CD14-positive monocyte (primary cell): ENCODE measurements around the gene KRT17. TPM values are rescaled to one million over a fixed set of nuclear protein-coding genes. Genes with fewer than 3 reads are reported as not detected.
"Not testable (repeated sequence)": the region's sequence is repeated elsewhere in the genome, so short reads cannot be mapped to it uniquely, and the experiment has no call there.

Source experiments
- DNase-seq, 3 donors: peaks; one replicate each; pipeline ENCODE4 v3.0.0-alpha.2; 2011 to 2022
- H2AFZ ChIP-seq: 2 replicates; pipeline ENCODE4 v1.6.0; 2012; ENCODE audit warnings: mild to moderate bottlenecking, low read depth, low read length, inconsistent platforms; ENCODE audit not compliant: insufficient read depth, poor library complexity, severe bottlenecking
- H3K27ac ChIP-seq, 2 donors: 1 replicate in 1 of 2; 2 replicates in 1 of 2; pipeline ENCODE4 v1.5.1; 2012 to 2013; ENCODE audit warnings: low read length in 2 of 2, control low read depth in 1 of 2, inconsistent platforms in 1 of 2, low read depth in 1 of 2, mild to moderate bottlenecking in 1 of 2
- H3K27me3 ChIP-seq, 2 donors: one replicate each; pipeline versions ENCODE4 v1.6.0 to v1.6.1; 2011 to 2013; ENCODE audit warnings: low read length in 2 of 2; ENCODE audit not compliant: control insufficient read depth in 2 of 2, insufficient read depth in 2 of 2
- H3K36me3 ChIP-seq, 2 donors: replicated peaks in 1 of 2; 1 replicate in 1 of 2; 2 replicates in 1 of 2; pipeline versions ENCODE4 v1.5.1 to v1.6.1; 2012 to 2013; ENCODE audit warnings: low read length in 2 of 2, control low read depth in 1 of 2, inconsistent platforms in 1 of 2, mild to moderate bottlenecking in 1 of 2; ENCODE audit not compliant: insufficient read depth in 2 of 2, control insufficient read depth in 1 of 2
- H3K4me1 ChIP-seq, 2 donors: 1 replicate in 1 of 2; 2 replicates in 1 of 2; pipeline versions ENCODE4 v1.5.1 to v1.6.1; 2012 to 2013; ENCODE audit warnings: low read length in 2 of 2, control low read depth in 1 of 2, inconsistent platforms in 1 of 2, mild to moderate bottlenecking in 1 of 2, moderate library complexity in 1 of 2; ENCODE audit not compliant: insufficient read depth in 2 of 2, control insufficient read depth in 1 of 2
- H3K4me2 ChIP-seq: replicated peaks from 2 replicates; pipeline ENCODE3; 2012; ENCODE audit warnings: low read length, moderate library complexity, mild to moderate bottlenecking; ENCODE audit not compliant: poor library complexity, severe bottlenecking; ENCODE audit errors: extremely low read depth
- H3K4me3 ChIP-seq, 3 experiments: fragments of 200-600 bp in 1 of 3; sonication (generic) in 1 of 3; replicated peaks in 1 of 3; 1 replicate in 2 of 3; 2 replicates in 1 of 3; pipeline ENCODE4 v1.5.1; 2011 to 2013; ENCODE audit warnings: low read length in 3 of 3, mild to moderate bottlenecking in 3 of 3, control low read depth in 2 of 3, low read depth in 2 of 3, inconsistent platforms in 1 of 3, moderate library complexity in 1 of 3
- H3K79me2 ChIP-seq: 2 replicates; pipeline ENCODE4 v1.6.0; 2012; ENCODE audit warnings: mild to moderate bottlenecking, control low read depth, inconsistent platforms, low read length, moderate library complexity; ENCODE audit not compliant: insufficient read depth
- H3K9ac ChIP-seq: 2 replicates; pipeline ENCODE4 v1.6.0; 2017; ENCODE audit warnings: low read length, mild to moderate bottlenecking; ENCODE audit not compliant: insufficient read depth, poor library complexity, severe bottlenecking
- H3K9me3 ChIP-seq, 2 donors: replicated peaks in 1 of 2; 1 replicate in 1 of 2; 2 replicates in 1 of 2; pipeline versions ENCODE4 v1.5.1 to v1.6.1; 2012 to 2013; ENCODE audit warnings: low read length in 2 of 2, control low read depth in 1 of 2; ENCODE audit not compliant: control insufficient read depth in 1 of 2, insufficient read depth in 1 of 2
- H4K20me1 ChIP-seq: 2 replicates; pipeline ENCODE4 v1.6.0; 2012; ENCODE audit warnings: mild to moderate bottlenecking, low read length, control low read depth, moderate library complexity; ENCODE audit not compliant: insufficient read depth
- H3K27ac Mint-ChIP-seq, 7 donors: one replicate each; pipeline ENCODE4 v1.8.0; 2020; ENCODE audit warnings: mild to moderate bottlenecking in 7 of 7, mixed read lengths in 7 of 7, moderate library complexity in 6 of 7, inconsistent platforms in 2 of 7
- H3K27me3 Mint-ChIP-seq, 3 donors: one replicate each; pipeline ENCODE4 v1.8.0; 2021 to 2022; ENCODE audit warnings: low read depth in 3 of 3, mild to moderate bottlenecking in 3 of 3, mixed read lengths in 3 of 3, moderate library complexity in 3 of 3, inconsistent platforms in 1 of 3
- H3K36me3 Mint-ChIP-seq, 2 donors: one replicate each; pipeline ENCODE4 v1.8.0; 2020; ENCODE audit warnings: mixed read lengths in 2 of 2, inconsistent platforms in 1 of 2, mild to moderate bottlenecking in 1 of 2
- H3K4me1 Mint-ChIP-seq: one replicate; pipeline ENCODE4 v1.8.0; 2020; ENCODE audit warnings: mild to moderate bottlenecking, mixed read lengths
- H3K4me3 Mint-ChIP-seq, 2 donors: one replicate each; pipeline ENCODE4 v1.8.0; 2020; ENCODE audit warnings: mild to moderate bottlenecking in 2 of 2, mixed read lengths in 2 of 2, moderate library complexity in 1 of 2
- H3K9me3 Mint-ChIP-seq, 7 donors: one replicate each; pipeline ENCODE4 v1.8.0; 2020 to 2022; ENCODE audit warnings: mixed read lengths in 7 of 7, mild to moderate bottlenecking in 6 of 7, moderate library complexity in 6 of 7, inconsistent platforms in 2 of 7
- WGBS: methylation state at CpG from one replicate; pipeline ENCODE4 v1.1.5; 2013; ENCODE audit warnings: missing lambda C conversion rate; ENCODE audit not compliant: insufficient coverage; 5-methylcytosine and 5-hydroxymethylcytosine counted together
- intact Hi-C, 2 donors: fragments of 100-400 bp; cut with micrococcal nuclease; formaldehyde crosslinking; loops; one replicate each; pipeline versions ENCODE4 v1.15.0 to v1.15.1; 2023
- polyA plus RNA-seq, 3 donors: library from polyadenylated mRNA; depleted of rRNA in 1 of 3; unstranded in 2 of 3; stranded (reverse) in 1 of 3; fragments of 300-500 nt in 2 of 3; fragments of >200 nt in 1 of 3; fragmentation: Illumina TruSeq in 2 of 3; gene quantifications; 1 replicate in 2 of 3; 2 replicates in 1 of 3; pipeline ENCODE4 v1.2.3, GENCODE V29; 2012 to 2021
- TF ChIP-seq, protein P1 (sequence below): fragments of 200-600 bp; IDR thresholded peaks from one replicate; pipeline ENCODE4 v1.8.0; 2022; ENCODE audit warnings: antibody characterized with exemption, mild to moderate bottlenecking

Gene KRT17
- polyA plus RNA-seq, 3 donors, result 0.49 TPM; not detected in 2

DNA sequence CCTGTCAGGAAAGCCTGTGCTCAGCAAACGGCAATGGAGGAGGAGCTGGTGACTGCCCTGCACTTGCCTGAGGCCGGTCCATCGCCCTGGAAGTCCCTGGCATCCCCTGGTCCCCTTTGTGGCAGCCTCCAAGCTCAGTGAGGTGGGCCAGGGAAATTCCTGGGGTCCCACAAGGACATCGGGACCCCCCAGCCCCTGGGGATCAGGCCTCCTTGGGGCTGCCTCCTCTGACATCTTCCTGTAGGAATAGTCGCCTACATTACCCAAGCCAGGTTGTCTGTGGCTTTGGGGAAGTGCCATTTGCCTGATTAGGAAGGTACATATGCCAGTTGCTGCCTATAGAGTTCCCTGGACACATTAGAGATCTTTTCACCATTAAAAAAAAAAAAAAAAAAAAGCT, 45.4 kb downstream of the KRT17 start:
- Histone ChIP-seq H2AFZ (no peak overlapping the region), H3K27me3 (no peaks in the 10 kb centered on the region), H3K79me2 (no peaks in the 10 kb centered on the region), H3K4me2 (no peak overlapping the region), H3K4me3 (no peak overlapping the region), H3K9me3 (no peaks in the 10 kb centered on the region), H4K20me1 (no peaks in the 10 kb centered on the region), H3K4me1 (peaks cover 3 to 6% of the 10 kb centered on the region in 2 donors), H3K27ac (no peak overlapping the region), H3K36me3 (no peaks in the 10 kb centered on the region), H3K9ac (no peak overlapping the region)
- Mint-ChIP-seq H3K27ac (no peak overlapping the region), H3K4me3 (no peak overlapping the region), H3K36me3 (no peaks in the 10 kb centered on the region), H3K27me3 (peaks cover 10 to 11% (median 11%) of the 10 kb centered on the region in 3 donors), H3K9me3 (peaks cover 0 to 1% (median 0%) of the 10 kb centered on the region in 7 donors), H3K4me1 (peaks cover 4% of the 10 kb centered on the region)
- DNase-seq, result no peak
- TF ChIP-seq, protein P1, sequence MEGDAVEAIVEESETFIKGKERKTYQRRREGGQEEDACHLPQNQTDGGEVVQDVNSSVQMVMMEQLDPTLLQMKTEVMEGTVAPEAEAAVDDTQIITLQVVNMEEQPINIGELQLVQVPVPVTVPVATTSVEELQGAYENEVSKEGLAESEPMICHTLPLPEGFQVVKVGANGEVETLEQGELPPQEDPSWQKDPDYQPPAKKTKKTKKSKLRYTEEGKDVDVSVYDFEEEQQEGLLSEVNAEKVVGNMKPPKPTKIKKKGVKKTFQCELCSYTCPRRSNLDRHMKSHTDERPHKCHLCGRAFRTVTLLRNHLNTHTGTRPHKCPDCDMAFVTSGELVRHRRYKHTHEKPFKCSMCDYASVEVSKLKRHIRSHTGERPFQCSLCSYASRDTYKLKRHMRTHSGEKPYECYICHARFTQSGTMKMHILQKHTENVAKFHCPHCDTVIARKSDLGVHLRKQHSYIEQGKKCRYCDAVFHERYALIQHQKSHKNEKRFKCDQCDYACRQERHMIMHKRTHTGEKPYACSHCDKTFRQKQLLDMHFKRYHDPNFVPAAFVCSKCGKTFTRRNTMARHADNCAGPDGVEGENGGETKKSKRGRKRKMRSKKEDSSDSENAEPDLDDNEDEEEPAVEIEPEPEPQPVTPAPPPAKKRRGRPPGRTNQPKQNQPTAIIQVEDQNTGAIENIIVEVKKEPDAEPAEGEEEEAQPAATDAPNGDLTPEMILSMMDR, result no peak
- intact Hi-C loops, result no loop called here
- 96% methylated on average over 3 of the region's 5 CpGs for WGBS

DNA sequence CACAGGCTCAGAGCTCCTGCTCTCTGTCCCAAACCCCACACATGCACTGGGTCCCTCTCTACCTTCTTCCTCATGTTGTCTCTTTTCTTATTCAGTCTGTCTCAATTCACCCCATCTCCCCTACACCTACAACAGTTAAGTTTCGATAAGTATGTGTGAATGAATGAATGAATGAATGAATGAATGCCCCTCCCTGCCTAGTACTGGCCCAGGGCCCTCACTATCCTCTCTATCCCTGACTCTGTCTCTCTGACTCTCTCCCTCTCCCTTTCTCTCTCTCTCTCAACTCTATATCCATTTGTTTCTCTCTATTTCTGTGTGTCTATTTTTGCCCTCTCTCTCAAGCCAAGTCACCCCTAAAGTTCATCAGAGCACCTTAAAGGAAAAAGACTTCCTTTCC, 45.8 kb downstream of the KRT17 start:
- Histone ChIP-seq H3K9me3 (no peaks in the 10 kb centered on the region), H3K79me2 (no peaks in the 10 kb centered on the region), H3K4me2 (no peak overlapping the region), H3K27ac (no peak overlapping the region), H2AFZ (no peak overlapping the region), H3K36me3 (no peaks in the 10 kb centered on the region), H3K4me3 (no peak overlapping the region), H3K9ac (no peak overlapping the region), H3K4me1 (peaks cover 3 to 6% of the 10 kb centered on the region in 2 donors), H3K27me3 (no peaks in the 10 kb centered on the region), H4K20me1 (no peaks in the 10 kb centered on the region)
- H3K4me1 Mint-ChIP-seq, result peaks cover 4% of the 10 kb centered on the region
- intact Hi-C loops, result no loop called here
- H3K36me3 Mint-ChIP-seq, result no peaks in the 10 kb centered on the region
- DNase-seq, result no peak
- TF ChIP-seq, protein P1, result no peak
- H3K27ac Mint-ChIP-seq, result no peak overlapping the region
- no CpG with 5 or more reads among the region's 1 CpG for WGBS
- peaks cover 10 to 11% (median 11%) of the 10 kb centered on the region in 3 donors for H3K27me3 Mint-ChIP-seq
- H3K9me3 Mint-ChIP-seq, result peaks cover 0 to 1% (median 0%) of the 10 kb centered on the region in 7 donors
- H3K4me3 Mint-ChIP-seq, result no peak overlapping the region

GRCh38 chr17:41576740-41577139, 47.6 kb downstream of the KRT17 start:
- H3K4me2 ChIP-seq, H3K27ac ChIP-seq, H3K4me3 Mint-ChIP-seq, intact Hi-C loops, DNase-seq, H3K27ac Mint-ChIP-seq, H3K27me3 ChIP-seq, H4K20me1 ChIP-seq, H3K36me3 Mint-ChIP-seq, H3K9ac ChIP-seq, H3K36me3 ChIP-seq, H3K4me3 ChIP-seq, H3K9me3 Mint-ChIP-seq, H3K79me2 ChIP-seq, H3K4me1 ChIP-seq, H3K4me1 Mint-ChIP-seq, H3K9me3 ChIP-seq, H2AFZ ChIP-seq: not testable (repeated sequence)
- H3K27me3 Mint-ChIP-seq, result peaks cover 8 to 17% (median 8%) of the 10 kb centered on the region in 3 donors
- WGBS, result 100% methylated on average over 1 of the region's 4 CpGs
